WTC11 (cell line): ENCODE results near the gene DMKN. TPM values are rescaled to one million over a fixed set of nuclear protein-coding genes. Genes with fewer than 3 reads are reported as not detected.
A peak's percentile ranks its signal among the peaks of the same experiment; 100 is the strongest.

ENCODE experiments used
- ATAC-seq: fragments of 200-7000 bp; cut with Tn5 transposase; 2 replicates; pipeline ENCODE4 v1.10.0; 2021; ENCODE audit warnings: mild to moderate bottlenecking, moderate library complexity
- CTCF ChIA-PET: fragments of 300-600 bp; sonication (Branson Sonifier 250); formaldehyde crosslinking; loops from one replicate; lab custom pipeline; 2021; ENCODE audit warnings: antibody characterized with exemption; lab: Charles Lee
- POLR2A ChIA-PET: fragments of 350-600 bp; sonication (Branson Sonifier 250); formaldehyde crosslinking; loops from one replicate; lab custom pipeline; 2021; ENCODE audit warnings: antibody characterized with exemption; lab: Charles Lee
- DNase-seq: peaks from one replicate; pipeline ENCODE4 v3.0.0; 2021; ENCODE audit warnings: low spot score
- H3K27ac Mint-ChIP-seq: 2 replicates; pipeline ENCODE4 v1.8.0; 2021; ENCODE audit warnings: mixed read lengths
- H3K27me3 Mint-ChIP-seq: 2 replicates; pipeline ENCODE4 v1.8.0; 2021; ENCODE audit warnings: low read depth, mild to moderate bottlenecking, moderate library complexity, mixed read lengths
- H3K36me3 Mint-ChIP-seq: 2 replicates; pipeline ENCODE4 v1.8.0; 2021; ENCODE audit warnings: mixed read lengths
- H3K4me1 Mint-ChIP-seq: 2 replicates; pipeline ENCODE4 v1.8.0; 2022; ENCODE audit warnings: mixed read lengths
- H3K4me3 Mint-ChIP-seq: 2 replicates; pipeline ENCODE4 v1.8.0; 2021; ENCODE audit warnings: mild to moderate bottlenecking, moderate library complexity, mixed read lengths
- H3K9me3 Mint-ChIP-seq: 2 replicates; pipeline ENCODE4 v1.8.0; 2021; ENCODE audit warnings: mixed read lengths
- CBFB ChIP-seq: sonication (generic); formaldehyde crosslinking; IDR thresholded peaks from 2 replicates; pipeline ENCODE4 v1.8.1; 2022; ENCODE audit warnings: mild to moderate bottlenecking, low read depth, missing genetic modification reagents
- CREB1 ChIP-seq: sonication (generic); formaldehyde crosslinking; IDR thresholded peaks from 2 replicates; pipeline ENCODE4 v1.8.0; 2023; ENCODE audit warnings: mild to moderate bottlenecking, missing genetic modification reagents
- FOXJ3 ChIP-seq: sonication (generic); formaldehyde crosslinking; IDR thresholded peaks from 2 replicates; pipeline ENCODE4 v1.9.0; 2021; ENCODE audit warnings: missing genetic modification reagents, mild to moderate bottlenecking, borderline replicate concordance
- GRHL2 ChIP-seq: fragments of 250-450 bp; sonication (Bioruptor Pico); IDR thresholded peaks from 2 replicates; pipeline ENCODE4 v1.8.0; 2022; ENCODE audit warnings: mild to moderate bottlenecking, moderate library complexity; ENCODE audit not compliant: insufficient replicate concordance, severe bottlenecking
- IRF2 ChIP-seq: sonication (generic); formaldehyde crosslinking; IDR thresholded peaks from 2 replicates; pipeline ENCODE4 v1.8.0; 2022; ENCODE audit warnings: low read depth, missing genetic modification reagents, borderline replicate concordance
- KAT7 ChIP-seq: sonication (generic); formaldehyde crosslinking; IDR thresholded peaks from 2 replicates; pipeline ENCODE4 v1.8.1; 2023; ENCODE audit warnings: missing genetic modification reagents, mild to moderate bottlenecking, borderline replicate concordance
- NFE2L1 ChIP-seq: sonication (generic); formaldehyde crosslinking; IDR thresholded peaks from 2 replicates; pipeline ENCODE4 v1.8.1; 2023; ENCODE audit warnings: missing genetic modification reagents
- NR1H2 ChIP-seq: sonication (generic); formaldehyde crosslinking; IDR thresholded peaks from 2 replicates; pipeline ENCODE4 v1.9.0; 2021; ENCODE audit warnings: mild to moderate bottlenecking, moderate library complexity, missing genetic modification reagents
- SMAD3 ChIP-seq: sonication (generic); formaldehyde crosslinking; IDR thresholded peaks from 2 replicates; pipeline ENCODE4 v1.8.0; 2022; ENCODE audit warnings: missing genetic modification reagents, mild to moderate bottlenecking, borderline replicate concordance
- TCF7 ChIP-seq: sonication (generic); formaldehyde crosslinking; IDR thresholded peaks from 2 replicates; pipeline ENCODE4 v1.8.0; 2022; ENCODE audit warnings: mild to moderate bottlenecking, low read depth, missing genetic modification reagents, moderate library complexity
- TP53 ChIP-seq: sonication (generic); formaldehyde crosslinking; IDR thresholded peaks from 2 replicates; pipeline ENCODE4 v1.8.1; 2023; ENCODE audit warnings: mild to moderate bottlenecking, missing genetic modification reagents
- ZNF138 ChIP-seq: sonication (generic); formaldehyde crosslinking; conservative IDR thresholded peaks from 2 replicates; pipeline ENCODE4 v1.8.1; 2022; ENCODE audit warnings: mild to moderate bottlenecking, moderate library complexity, missing genetic modification reagents
- total RNA-seq: library from RNA; stranded (reverse); gene quantifications from 3 replicates; pipeline ENCODE4 v1.2.3, GENCODE V29; 2021
- TF ChIP-seq, protein P1 (sequence below): sonication (generic); formaldehyde crosslinking; IDR thresholded peaks from 2 replicates; pipeline ENCODE4 v1.8.0; 2023; ENCODE audit warnings: missing genetic modification reagents, mild to moderate bottlenecking, borderline replicate concordance
- TF ChIP-seq, protein P2 (sequence below): fragments of 250-450 bp; sonication (Bioruptor Pico); IDR thresholded peaks from 2 replicates; pipeline ENCODE4 v1.9.0; 2021; ENCODE audit warnings: mild to moderate bottlenecking
- TF ChIP-seq, protein P3 (sequence below): sonication (generic); formaldehyde crosslinking; IDR thresholded peaks from 2 replicates; pipeline ENCODE4 v1.8.0; 2022; ENCODE audit warnings: mild to moderate bottlenecking, missing genetic modification reagents
- TF ChIP-seq, protein P4 (sequence below): sonication (generic); formaldehyde crosslinking; IDR thresholded peaks from 2 replicates; pipeline ENCODE4 v1.8.0; 2023; ENCODE audit warnings: missing genetic modification reagents
- TF ChIP-seq, protein P5 (sequence below): sonication (generic); formaldehyde crosslinking; IDR thresholded peaks from 2 replicates; pipeline ENCODE4 v1.8.1; 2023; ENCODE audit warnings: mild to moderate bottlenecking, moderate library complexity, missing genetic modification reagents
- TF ChIP-seq, protein P6 (sequence below): sonication (generic); formaldehyde crosslinking; IDR thresholded peaks from 2 replicates; pipeline ENCODE4 v1.8.1; 2022; ENCODE audit warnings: mild to moderate bottlenecking, moderate library complexity, missing genetic modification reagents
- TF ChIP-seq, protein P7 (sequence below): sonication (generic); formaldehyde crosslinking; IDR thresholded peaks from 2 replicates; pipeline ENCODE4 v1.8.1; 2022; ENCODE audit warnings: low read depth, mild to moderate bottlenecking, moderate library complexity, missing genetic modification reagents, borderline replicate concordance

DMKN gene
- total RNA-seq, 1 experiment from 2014 or later: 285 TPM

DNA sequence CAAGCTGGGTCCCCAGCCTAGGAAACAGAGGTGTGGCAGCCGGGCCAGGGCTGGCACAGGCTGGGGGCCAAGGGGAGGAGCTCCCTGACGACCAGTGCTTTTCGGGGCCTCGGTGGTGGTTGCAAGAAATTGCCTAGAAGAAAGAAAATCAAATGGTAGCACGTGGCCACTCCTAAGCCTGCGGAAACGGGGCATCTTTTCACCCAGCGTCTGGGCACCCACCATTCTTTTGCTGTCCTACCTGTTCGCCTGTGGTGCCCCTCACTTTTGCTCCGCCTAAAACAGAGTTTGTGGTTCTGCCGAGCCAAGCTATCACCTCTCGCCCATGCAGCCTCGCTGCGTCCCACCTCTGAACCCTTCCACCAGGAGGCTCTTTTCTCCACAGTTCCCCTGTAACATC lies 16.0 kb downstream of the DMKN start (continued):
- TF ChIP-seq, protein P1, sequence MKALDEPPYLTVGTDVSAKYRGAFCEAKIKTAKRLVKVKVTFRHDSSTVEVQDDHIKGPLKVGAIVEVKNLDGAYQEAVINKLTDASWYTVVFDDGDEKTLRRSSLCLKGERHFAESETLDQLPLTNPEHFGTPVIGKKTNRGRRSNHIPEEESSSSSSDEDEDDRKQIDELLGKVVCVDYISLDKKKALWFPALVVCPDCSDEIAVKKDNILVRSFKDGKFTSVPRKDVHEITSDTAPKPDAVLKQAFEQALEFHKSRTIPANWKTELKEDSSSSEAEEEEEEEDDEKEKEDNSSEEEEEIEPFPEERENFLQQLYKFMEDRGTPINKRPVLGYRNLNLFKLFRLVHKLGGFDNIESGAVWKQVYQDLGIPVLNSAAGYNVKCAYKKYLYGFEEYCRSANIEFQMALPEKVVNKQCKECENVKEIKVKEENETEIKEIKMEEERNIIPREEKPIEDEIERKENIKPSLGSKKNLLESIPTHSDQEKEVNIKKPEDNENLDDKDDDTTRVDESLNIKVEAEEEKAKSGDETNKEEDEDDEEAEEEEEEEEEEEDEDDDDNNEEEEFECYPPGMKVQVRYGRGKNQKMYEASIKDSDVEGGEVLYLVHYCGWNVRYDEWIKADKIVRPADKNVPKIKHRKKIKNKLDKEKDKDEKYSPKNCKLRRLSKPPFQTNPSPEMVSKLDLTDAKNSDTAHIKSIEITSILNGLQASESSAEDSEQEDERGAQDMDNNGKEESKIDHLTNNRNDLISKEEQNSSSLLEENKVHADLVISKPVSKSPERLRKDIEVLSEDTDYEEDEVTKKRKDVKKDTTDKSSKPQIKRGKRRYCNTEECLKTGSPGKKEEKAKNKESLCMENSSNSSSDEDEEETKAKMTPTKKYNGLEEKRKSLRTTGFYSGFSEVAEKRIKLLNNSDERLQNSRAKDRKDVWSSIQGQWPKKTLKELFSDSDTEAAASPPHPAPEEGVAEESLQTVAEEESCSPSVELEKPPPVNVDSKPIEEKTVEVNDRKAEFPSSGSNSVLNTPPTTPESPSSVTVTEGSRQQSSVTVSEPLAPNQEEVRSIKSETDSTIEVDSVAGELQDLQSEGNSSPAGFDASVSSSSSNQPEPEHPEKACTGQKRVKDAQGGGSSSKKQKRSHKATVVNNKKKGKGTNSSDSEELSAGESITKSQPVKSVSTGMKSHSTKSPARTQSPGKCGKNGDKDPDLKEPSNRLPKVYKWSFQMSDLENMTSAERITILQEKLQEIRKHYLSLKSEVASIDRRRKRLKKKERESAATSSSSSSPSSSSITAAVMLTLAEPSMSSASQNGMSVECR: no peak
- TF ChIP-seq, protein P2, sequence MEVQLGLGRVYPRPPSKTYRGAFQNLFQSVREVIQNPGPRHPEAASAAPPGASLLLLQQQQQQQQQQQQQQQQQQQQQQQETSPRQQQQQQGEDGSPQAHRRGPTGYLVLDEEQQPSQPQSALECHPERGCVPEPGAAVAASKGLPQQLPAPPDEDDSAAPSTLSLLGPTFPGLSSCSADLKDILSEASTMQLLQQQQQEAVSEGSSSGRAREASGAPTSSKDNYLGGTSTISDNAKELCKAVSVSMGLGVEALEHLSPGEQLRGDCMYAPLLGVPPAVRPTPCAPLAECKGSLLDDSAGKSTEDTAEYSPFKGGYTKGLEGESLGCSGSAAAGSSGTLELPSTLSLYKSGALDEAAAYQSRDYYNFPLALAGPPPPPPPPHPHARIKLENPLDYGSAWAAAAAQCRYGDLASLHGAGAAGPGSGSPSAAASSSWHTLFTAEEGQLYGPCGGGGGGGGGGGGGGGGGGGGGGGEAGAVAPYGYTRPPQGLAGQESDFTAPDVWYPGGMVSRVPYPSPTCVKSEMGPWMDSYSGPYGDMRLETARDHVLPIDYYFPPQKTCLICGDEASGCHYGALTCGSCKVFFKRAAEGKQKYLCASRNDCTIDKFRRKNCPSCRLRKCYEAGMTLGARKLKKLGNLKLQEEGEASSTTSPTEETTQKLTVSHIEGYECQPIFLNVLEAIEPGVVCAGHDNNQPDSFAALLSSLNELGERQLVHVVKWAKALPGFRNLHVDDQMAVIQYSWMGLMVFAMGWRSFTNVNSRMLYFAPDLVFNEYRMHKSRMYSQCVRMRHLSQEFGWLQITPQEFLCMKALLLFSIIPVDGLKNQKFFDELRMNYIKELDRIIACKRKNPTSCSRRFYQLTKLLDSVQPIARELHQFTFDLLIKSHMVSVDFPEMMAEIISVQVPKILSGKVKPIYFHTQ: no peak
- TF ChIP-seq ZNF138 (CRISPR knock-in tag) (no peak), IRF2 (CRISPR knock-in tag) (no peak), TP53 (no peak), NR1H2 (CRISPR knock-in tag) (no peak), SMAD3 (CRISPR knock-in tag) (no peak)
- TF ChIP-seq, protein P3, sequence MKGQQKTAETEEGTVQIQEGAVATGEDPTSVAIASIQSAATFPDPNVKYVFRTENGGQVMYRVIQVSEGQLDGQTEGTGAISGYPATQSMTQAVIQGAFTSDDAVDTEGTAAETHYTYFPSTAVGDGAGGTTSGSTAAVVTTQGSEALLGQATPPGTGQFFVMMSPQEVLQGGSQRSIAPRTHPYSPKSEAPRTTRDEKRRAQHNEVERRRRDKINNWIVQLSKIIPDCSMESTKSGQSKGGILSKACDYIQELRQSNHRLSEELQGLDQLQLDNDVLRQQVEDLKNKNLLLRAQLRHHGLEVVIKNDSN (CRISPR knock-in tag): no peak

DNA sequence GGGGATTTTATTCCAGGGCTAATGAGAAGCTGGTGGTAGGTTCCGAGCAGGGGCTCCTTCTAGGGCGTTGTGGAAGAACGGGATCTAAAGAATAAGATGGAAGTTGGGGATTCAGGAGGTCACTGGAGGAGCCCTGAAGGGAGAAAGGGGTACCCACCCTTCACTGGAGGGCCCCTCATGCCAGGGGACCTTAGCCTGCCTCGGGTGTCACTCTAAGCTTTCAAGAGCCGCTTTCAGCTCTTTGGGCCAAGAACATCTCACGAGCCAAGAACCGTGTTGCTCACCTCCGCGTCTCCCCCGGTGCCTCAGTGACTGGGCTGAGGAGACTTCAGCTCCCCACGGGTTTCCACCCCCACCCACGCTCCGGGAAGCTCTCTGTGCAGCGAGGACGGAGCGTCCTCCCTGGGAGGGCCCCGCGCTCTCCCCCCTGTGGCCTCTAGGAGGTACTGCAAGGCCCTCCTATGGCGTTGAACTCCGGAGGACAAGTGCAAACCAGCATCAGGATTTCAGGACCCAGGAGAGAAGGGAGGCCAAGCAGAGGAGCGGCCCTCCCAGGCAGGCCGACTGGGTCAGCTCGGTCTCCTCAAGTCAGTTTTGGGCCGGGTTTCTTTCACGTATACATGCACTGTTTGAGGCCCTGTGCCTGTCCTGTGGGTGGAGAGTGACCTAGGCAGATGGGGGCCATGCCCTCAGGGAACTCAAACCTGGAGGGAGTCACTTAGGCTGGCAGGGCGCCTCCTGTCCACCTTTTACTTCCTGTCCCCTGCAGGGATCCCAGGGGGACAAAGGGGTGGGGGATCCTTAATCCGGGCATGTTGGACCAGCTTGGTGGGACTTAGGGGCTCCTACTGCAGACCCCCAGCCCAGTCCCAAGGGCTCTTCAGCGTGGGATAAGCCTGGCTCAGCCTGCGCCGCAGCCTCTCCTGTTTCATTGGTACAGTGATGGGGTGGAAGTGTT lies 18.1 kb downstream of the DMKN start:
- Mint-ChIP-seq H3K9me3 (no peaks in the 10 kb centered on the region), H3K27ac (peak overlapping the region; percentile 52; the same call in 1 of the 2 replicates), H3K4me1 (peaks cover 9% of the 10 kb centered on the region), H3K4me3 (no peak overlapping the region), H3K27me3 (peaks cover 13% of the 10 kb centered on the region), H3K36me3 (peaks cover 30% of the 10 kb centered on the region)
- DNase-seq (peak; percentile 68), ATAC-seq (peak; percentile 92)
- POLR2A ChIA-PET: interaction anchor here (0.6 to 1.0 kb wide), 3 partner anchors 15 to 61 kb away, joined by 3 to 4 read pairs (median 4); no protein-coding TSS in a partner anchor
- CTCF ChIA-PET: interaction anchor here (0.6 to 3.0 kb wide), 63 partner anchors 8 to 510 kb away, joined by 3 to 33 read pairs (median 4); partner anchors contain the start of genes COX6B1, DMKN, FFAR2 and FFAR3
- TF ChIP-seq, protein P4, sequence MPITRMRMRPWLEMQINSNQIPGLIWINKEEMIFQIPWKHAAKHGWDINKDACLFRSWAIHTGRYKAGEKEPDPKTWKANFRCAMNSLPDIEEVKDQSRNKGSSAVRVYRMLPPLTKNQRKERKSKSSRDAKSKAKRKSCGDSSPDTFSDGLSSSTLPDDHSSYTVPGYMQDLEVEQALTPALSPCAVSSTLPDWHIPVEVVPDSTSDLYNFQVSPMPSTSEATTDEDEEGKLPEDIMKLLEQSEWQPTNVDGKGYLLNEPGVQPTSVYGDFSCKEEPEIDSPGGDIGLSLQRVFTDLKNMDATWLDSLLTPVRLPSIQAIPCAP: no peak
- TF ChIP-seq FOXJ3 (CRISPR knock-in tag): no peak
- no peak for TF ChIP-seq CBFB
- TF ChIP-seq, protein P5, sequence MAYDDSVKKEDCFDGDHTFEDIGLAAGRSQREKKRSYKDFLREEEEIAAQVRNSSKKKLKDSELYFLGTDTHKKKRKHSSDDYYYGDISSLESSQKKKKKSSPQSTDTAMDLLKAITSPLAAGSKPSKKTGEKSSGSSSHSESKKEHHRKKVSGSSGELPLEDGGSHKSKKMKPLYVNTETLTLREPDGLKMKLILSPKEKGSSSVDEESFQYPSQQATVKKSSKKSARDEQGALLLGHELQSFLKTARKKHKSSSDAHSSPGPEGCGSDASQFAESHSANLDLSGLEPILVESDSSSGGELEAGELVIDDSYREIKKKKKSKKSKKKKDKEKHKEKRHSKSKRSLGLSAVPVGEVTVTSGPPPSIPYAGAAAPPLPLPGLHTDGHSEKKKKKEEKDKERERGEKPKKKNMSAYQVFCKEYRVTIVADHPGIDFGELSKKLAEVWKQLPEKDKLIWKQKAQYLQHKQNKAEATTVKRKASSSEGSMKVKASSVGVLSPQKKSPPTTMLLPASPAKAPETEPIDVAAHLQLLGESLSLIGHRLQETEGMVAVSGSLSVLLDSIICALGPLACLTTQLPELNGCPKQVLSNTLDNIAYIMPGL: 0 out of 2 replicates have a peak, but pooled peaks have one; percentile 30
- no peak for TF ChIP-seq TCF7 (CRISPR knock-in tag)
- TF ChIP-seq, protein P6, sequence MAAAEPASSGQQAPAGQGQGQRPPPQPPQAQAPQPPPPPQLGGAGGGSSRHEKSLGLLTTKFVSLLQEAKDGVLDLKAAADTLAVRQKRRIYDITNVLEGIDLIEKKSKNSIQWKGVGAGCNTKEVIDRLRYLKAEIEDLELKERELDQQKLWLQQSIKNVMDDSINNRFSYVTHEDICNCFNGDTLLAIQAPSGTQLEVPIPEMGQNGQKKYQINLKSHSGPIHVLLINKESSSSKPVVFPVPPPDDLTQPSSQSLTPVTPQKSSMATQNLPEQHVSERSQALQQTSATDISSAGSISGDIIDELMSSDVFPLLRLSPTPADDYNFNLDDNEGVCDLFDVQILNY: 0 out of 2 replicates have a peak, but pooled peaks have one; percentile 46
- TF ChIP-seq NFE2L1 (CRISPR knock-in tag): no peak
- TF ChIP-seq KAT7 (CRISPR knock-in tag): no peak
- no peak for TF ChIP-seq CREB1 (CRISPR knock-in tag)
- TF ChIP-seq, protein P7, sequence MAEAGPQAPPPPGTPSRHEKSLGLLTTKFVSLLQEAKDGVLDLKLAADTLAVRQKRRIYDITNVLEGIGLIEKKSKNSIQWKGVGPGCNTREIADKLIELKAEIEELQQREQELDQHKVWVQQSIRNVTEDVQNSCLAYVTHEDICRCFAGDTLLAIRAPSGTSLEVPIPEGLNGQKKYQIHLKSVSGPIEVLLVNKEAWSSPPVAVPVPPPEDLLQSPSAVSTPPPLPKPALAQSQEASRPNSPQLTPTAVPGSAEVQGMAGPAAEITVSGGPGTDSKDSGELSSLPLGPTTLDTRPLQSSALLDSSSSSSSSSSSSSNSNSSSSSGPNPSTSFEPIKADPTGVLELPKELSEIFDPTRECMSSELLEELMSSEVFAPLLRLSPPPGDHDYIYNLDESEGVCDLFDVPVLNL (CRISPR knock-in tag): no peak
- TF ChIP-seq GRHL2: no peak
